Inferior parietal cortex (tissue), 1 donor: ENCODE data around the gene ZBTB40.

Experiments
- DNase-seq: peaks from one replicate; pipeline ENCODE4 v3.0.0-alpha.2; 2016; ENCODE audit errors: extremely low spot score

Gene ZBTB40

GRCh38 chr1:22503721-22504410 lies 52.2 kb downstream of the ZBTB40 start:
- no peak for DNase-seq

GRCh38 chr1:22506130-22506692 lies 54.6 kb downstream of the ZBTB40 start:
- no peak for DNase-seq

GRCh38 chr1:22507587-22507986 lies 55.9 kb downstream of the ZBTB40 start:
- no peak for DNase-seq

GRCh38 chr1:22508329-22508728 lies 56.7 kb downstream of the ZBTB40 start:
- DNase-seq = no peak

GRCh38 chr1:22508991-22509390 lies 57.3 kb downstream of the ZBTB40 start:
- DNase-seq = no peak

GRCh38 chr1:22509815-22510214 lies 58.2 kb downstream of the ZBTB40 start:
- DNase-seq = no peak

GRCh38 chr1:22512873-22513272 lies 61.2 kb downstream of the ZBTB40 start:
- DNase-seq = no peak

GRCh38 chr1:22516906-22517571 lies 65.4 kb downstream of the ZBTB40 start:
- DNase-seq = no peak

GRCh38 chr1:22517956-22518355 lies 66.3 kb downstream of the ZBTB40 start:
- DNase-seq = no peak

- no peak for DNase-seq
Observed at GRCh38 chr1:22518379-22518778, 66.7 kb downstream of the ZBTB40 start.

GRCh38 chr1:22520871-22521270 lies 69.2 kb downstream of the ZBTB40 start:
- no peak for DNase-seq

GRCh38 chr1:22521692-22522091 lies 70.0 kb downstream of the ZBTB40 start:
- DNase-seq = no peak

- DNase-seq = no peak
Observed at GRCh38 chr1:22522221-22522743, 70.6 kb downstream of the ZBTB40 start.

GRCh38 chr1:22524481-22524880 lies 72.8 kb downstream of the ZBTB40 start:
- no peak for DNase-seq

- no peak for DNase-seq
Observed at GRCh38 chr1:22525211-22525610, 73.6 kb downstream of the ZBTB40 start.

GRCh38 chr1:22525646-22526045 lies 74.0 kb downstream of the ZBTB40 start:
- no peak for DNase-seq

- no peak for DNase-seq
Observed at GRCh38 chr1:22526098-22526497, 74.4 kb downstream of the ZBTB40 start.

- no peak for DNase-seq
Observed at GRCh38 chr1:22526677-22527076, 75.0 kb downstream of the ZBTB40 start.

GRCh38 chr1:22527122-22527521 lies 75.5 kb downstream of the ZBTB40 start:
- DNase-seq = no peak

GRCh38 chr1:22527555-22528296 lies 76.1 kb downstream of the ZBTB40 start:
- peak; percentile 33 for DNase-seq

- no peak for DNase-seq
Observed at GRCh38 chr1:22528451-22528850, 76.8 kb downstream of the ZBTB40 start.

GRCh38 chr1:22529901-22530621 lies 78.4 kb downstream of the ZBTB40 start:
- peak; percentile 50 for DNase-seq
